T-helper 1 cell (primary cell): ENCODE results near the gene HMCN2.
A peak's percentile ranks its signal among the peaks of the same experiment; 100 is the strongest.

Experiments used
- DNase-seq, 5 donors: peaks; one replicate each; pipeline ENCODE4 v3.0.0-alpha.2; 2012 to 2020

The HMCN2 gene

DNA sequence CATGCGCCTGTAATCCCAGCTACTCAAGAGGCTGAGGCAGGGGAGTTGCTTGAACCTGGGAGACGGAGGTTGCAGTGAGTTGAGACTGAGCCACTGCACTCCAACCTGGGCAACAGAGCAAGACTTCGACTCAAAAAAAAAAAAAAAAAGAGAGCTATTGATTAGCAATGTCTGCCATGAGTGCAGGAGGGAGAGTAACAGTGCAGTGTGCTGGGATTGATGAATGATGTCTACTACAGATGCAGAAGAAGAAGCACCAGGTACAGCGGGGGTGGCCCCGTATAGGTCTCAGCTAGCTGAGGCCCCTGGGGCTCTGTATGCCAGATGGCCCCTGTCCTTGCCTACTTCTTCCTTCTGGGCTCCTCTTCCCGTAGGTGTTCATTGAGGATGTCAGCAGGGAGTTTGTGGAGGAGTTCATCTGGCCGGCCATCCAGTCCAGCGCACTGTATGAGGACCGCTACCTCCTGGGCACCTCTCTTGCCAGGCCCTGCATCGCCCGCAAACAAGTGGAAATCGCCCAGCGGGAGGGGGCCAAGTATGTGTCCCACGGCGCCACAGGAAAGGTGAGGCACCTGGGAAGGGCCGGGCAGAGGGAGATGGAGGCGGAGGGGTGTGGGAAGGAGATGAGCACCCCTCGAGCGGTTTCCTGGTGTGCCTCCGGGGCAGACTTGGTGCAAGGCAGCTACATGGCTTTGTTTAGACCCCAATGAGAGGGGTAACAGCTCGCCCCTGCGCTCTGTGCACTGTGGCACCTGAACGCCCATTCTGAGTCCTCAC is 192.7 kb downstream of the HMCN2 start:
- no peak for DNase-seq

DNA sequence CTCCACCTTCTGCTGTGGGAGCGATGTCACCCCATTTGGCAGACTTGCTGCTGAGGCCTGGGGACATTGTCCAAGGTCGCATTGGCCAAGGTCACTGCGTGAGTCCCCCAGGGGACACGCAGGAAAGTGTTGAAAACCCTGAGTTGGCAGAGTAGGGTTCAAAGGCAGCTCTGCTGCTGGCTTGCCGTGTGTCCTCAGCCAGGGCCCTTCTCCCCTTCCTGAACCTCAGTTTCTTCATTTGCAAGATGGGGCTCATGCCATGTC is 193.2 kb downstream of the HMCN2 start:
- no peak for DNase-seq

DNA sequence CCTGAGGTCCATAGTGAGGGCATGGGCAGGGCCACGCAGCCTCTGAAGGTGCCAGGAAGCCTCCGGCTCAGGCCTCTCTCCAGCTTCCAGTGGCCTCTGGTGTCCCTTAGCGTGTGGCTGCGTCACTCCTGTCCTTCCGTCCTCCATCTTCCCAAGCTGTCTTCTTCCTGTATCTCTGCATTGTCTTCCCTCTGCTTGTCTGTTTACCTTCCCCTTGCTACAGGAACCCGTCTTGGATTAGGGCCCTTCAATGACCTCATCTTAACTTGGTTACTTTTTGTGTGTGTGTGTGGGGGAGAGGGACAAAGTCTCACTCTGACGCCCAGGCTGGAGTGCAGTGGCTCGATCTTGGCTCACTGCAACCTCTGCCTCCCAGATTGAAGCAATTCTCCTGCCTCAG is 193.6 kb downstream of the HMCN2 start:
- DNase-seq: no peak

DNA sequence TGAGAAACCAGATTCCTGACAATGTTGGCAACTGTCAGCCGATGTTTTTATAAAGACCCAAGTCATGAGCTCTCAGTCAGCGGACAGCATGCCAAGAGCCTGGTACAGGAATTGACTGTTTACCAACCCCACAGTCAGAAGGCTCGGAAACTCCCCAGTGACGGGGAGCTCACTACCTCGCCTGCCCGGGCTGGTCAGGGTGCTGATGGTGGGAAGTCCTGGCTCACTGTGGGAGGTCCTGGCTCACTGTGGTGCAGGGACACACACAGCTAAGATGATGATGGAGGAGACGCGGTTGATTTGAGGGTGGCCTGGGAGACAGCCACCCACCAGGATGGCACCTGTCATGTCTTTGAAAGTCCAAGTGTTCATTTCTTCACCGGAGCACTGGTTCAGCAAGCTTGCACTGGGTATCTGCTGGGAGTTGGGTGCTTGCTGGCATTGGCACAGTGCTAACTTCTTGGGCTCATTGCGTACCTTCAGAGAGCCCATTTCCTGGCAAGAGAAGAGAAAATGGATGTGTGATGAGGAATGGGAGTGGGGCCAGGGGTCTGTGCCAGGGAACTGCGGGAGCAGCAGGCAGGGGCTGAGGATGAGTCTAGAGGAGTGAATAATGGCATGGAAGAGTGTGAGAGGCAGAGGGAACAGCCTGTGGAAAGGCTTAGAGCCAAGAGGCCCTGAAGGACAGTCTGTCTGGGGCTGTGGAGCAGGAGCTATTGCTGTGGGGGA is 194.5 kb downstream of the HMCN2 start:
- DNase-seq: no peak

DNA sequence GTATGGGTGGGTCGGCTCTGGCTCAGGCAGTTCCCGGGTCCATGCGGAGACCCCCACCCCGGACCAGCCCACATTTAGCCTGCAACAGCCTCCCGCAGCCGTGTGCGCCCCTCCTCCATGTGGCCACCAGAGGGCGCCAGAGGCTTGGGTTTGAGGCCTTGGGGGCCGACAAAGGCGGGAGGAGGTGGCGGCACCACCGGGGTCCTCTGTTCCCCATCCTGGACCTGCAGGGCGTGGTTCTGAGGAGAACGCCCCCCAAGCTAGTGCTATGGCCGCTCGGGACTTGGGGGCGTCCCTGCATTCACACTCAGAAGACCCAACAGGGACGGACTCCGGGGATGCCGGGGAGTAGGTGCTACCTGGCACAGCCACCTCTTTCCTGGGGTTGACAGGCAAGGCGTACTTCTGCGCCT is 195.7 kb downstream of the HMCN2 start:
- peak; percentile 29 to 65 (median 54) for DNase-seq

DNA sequence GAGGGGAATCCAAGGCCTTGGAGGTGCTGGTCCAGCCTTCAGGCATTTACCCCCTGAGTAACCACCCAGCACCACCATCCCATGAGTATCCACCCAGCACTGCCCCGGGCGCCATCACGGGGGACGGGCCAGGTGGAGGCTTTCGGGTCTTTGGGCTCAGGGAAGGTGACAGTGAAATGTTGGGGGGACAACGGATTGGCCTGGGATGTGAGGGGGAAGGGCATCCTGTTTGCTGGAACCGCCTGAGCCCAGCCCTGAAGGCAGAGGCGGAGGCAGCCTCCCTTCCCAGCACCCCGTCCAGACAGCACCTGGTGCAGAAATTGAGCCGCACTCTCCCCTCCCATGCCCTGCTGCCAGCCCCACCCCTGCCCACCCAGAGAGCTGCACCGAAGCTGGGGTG is 196.2 kb downstream of the HMCN2 start:
- no peak for DNase-seq

DNA sequence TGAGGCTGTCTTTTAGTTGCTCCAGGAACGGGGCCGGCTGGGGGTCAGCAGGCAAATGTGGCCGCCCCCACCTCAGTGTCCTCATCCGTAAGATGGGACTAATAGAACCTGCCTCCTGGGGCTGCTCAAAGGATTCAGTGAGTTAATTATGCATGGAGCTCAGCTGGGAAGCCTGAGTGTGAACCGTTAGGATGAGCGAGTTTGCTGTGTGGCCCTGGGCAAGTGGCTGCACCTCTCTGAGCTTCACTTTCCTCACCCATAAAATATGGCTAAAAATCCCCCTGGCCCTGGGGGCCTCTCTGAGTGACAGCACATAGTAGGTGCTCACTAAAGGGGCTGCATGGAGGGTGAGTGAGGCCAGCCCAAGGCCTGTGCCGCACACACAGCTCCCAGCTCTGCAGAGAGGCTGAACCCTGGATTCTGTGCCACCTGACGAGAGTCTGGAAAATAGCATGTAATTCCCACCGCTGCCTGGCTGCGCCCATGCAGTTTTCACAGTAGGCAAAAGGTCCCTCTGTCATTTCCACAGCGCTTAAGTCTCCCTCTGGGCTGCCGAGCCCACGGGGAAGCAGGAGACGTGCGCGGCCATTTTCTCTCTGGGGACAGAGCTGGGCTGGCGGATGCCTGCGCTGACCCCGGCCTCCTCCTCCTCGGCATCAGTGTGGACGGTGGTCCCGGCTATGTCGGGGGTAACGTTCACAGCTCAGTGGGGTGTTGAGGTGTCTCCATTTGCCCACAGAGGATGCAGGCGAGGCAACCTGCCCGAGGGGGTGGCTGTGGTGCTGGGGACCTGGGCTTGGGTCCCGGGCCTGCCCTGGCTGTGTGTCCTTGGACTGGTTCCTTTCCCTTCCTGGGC is 197.4 kb downstream of the HMCN2 start:
- no peak for DNase-seq

DNA sequence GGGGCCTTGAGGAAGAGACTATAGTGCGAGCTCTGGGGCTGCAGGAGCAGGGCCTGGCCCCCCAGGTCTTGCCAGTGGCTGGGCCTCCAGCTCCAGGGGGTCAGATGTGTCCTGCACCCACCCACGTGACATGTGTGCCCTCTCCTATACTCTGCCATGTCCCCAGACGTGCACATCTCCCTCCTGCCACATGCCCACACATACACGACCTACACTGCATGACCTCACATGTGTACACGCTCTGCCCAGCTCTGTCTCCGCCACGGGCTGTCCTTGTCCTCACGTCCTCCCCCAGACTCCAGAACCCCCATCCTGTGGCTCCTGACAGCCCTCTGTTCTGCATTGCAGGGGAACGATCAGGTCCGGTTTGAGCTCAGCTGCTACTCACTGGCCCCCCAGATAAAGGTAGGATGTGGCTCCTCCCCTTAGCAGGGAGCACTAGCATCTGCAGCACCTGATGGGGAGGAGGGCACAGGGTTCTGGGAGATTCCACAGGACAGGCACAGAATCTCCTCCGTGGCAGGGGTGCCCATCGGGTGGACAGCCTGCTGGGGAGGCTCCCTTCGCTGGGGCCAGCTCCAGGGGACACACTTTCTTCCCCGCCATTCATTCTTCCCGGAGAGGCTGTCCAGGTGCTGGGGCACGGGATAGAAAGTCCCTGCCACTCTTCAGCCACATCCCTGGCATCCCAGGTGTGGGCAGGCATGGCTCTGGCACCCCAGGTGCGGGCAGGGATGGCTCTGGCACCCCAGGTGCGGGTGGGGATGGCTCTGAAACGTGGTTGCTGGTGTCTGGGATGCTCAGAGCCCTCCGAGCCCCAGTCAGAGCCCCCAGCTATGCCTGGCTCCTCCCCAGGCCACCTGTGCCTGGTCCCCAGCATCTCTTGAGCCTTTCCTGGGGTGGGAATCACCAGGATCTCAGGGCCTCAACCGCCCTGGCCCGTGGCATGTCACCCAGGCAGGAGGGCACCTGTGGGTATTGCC is 198.5 kb downstream of the HMCN2 start:
- DNase-seq: no peak

DNA sequence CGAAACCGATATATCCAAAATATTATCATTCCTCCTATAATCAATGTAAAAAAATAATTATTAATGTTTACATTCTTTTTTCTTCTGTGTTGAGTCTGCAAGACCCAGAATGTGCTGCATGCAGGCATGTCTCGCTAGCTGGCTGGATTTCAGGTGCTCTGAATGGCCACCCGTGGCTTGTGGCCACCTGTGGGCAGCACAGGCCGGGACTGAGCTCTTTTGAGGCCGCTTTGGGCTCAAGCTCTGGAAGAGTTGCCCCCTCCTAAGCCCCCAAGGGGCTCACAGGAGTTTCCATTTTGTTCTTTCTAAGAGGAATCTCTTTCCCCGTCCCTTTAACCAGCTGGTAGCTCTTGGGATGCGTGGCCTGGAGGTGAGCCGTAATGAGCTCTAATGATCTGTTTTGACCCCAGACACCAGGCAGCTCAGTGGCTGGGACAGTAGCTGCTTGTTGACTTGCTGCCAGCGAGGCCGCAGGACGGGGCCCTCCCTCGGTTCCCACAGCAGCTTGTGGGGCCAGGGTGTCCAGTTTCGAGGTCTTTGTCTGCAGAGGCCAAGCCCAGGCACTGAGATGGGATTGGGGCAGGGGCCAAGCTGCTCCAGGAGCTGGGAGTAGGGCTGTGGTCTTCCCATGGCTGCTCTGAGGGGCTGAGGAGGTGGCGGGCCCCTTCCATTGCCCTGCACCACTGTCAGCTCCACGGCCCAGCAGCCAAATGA is 200.0 kb downstream of the HMCN2 start:
- DNase-seq: no peak

DNA sequence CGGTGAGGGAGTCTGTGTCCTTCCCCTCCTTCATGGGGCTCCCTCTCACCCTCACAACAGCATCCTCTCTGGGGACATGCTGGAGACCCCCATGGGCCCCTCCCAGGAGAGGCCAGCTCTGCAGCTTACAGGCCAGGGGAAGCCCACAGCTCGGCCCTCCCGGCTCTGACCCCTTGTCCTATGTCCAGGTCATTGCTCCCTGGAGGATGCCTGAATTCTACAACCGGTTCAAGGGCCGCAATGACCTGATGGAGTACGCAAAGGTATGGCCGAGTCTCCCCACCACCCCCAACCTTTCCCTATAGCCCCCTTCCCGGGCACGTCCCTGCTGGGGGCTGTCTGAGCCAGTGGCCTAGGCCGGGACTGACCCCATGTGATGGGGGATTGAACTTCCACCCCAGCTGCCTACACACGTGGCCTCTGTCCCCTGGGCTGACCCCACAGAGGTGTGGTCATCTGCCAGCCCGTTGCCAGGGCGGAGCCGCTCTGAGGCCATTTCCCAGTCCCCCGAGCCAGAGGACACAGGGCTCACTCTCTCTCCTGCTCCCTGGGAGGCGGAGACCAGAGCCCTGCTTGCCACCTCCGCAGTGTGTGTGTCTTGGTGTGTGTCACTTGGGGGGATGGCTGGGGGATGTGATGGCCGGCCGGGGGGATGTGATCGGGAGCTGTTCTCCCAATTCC is 201.1 kb downstream of the HMCN2 start:
- DNase-seq: no peak

DNA sequence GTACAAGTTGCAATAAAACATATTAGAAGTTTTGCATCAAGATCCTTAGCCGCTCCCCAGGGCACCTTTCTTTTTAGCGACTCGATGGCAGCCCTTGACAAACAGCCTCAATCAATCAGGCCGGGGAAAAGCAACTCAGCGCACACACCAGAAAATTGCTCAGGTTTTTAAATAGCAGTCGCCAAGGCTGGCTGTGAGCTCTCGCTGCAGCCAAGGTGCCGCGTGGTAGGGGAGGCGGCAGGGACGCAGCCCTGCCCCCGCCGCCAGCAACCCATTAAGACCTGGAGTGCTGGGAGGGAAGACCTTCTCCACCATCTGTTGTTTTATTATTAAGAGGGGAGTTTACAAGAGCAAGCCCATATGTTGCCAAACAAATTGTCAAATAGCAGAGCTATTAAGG is 201.8 kb downstream of the HMCN2 start:
- DNase-seq: no peak

DNA sequence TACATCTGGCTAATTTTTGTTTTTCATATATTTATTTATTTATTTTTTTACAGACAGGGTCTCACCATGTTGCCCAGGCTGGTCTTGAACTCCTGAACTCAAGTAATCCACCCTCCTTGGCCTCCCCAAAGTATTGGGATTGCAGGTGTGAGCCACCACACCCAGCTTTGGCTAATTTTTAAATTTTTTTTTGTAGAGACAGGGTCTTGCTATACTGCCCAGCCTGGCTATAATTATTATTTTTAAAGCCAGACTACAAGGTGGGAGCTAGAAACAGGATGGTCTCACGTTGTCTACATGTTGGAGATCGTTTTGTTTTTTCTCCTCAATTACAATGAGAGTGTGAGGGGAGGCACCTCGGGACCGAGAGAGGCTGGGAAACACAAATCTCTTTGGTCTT is 203.0 kb downstream of the HMCN2 start:
- DNase-seq: no peak

DNA sequence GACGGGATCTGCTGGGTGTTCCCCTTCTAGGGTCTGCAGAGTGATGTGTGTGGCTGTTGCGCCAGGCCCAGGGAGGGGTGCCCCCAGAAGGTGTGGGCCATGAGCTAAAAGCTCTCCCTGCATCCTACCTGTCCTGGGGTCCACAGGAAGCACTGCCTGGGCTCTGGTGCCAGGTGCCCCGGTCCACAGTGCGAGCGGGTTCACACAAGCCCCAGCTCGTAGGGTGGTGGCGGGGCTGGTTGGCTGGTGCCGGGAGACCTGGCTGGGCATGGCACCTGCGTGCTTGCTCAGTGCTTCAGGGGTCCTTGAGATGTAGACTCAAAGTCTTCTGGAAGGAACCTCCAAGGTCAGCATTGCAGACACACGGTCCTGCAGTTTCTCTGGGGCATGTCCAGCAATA is 204.7 kb downstream of the HMCN2 start:
- DNase-seq: no peak

DNA sequence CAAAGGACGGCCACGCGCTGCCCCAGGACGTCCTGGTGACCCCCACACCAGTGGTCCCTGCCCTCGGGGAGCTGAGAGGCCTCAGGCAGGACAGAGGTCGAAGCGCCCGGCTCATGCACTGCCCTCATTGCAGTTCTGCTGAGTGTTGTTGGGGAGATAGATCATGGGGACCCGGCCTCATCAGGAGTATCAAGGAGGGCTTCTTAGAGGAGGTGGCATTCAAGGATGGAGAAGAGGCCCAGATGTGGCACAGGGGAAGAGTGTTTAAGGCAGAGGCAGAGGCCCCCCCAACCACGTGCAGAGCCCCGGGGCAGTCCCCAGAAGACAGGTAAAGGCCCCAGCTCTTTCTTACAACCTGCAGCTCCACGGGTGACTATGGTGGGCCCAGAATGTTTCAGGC is 205.4 kb downstream of the HMCN2 start:
- no peak for DNase-seq

DNA sequence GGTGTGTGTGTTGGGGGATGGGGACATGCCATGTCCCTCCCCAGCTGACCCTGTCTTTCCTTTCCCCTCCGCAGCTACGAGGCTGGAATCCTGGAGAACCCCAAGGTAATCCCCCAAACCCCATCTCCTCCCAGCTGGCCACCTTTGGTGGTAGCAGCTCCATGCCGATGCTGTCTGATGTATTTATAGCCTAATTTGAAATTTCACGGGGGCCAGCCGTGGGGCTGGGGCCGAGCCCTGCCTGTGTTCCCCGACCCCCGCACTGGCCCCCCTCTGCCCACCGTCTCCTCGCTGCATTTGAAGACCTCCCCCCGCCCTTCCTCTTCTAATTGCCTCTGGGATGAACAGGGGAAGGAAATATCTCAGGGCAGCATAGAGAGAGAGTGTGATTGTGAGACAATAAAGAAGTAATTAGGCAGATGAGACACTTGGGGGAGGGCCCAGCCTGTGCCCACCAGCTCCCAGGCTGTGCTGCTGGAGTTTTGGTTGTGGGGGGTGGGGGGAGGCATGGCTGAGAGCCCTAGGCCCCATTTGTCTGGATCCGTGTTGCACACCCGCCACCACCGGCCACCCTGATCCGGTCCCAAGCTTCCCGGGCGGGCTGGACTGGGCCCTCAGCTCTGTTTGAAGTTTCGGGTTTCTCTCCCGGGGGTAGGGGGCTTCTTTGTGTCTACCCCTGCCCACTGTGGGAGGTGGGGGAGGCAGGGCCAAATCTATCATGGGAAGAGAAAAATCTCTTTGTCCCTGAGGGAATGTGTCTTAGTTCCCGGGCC is 206.0 kb downstream of the HMCN2 start:
- DNase-seq: no peak

DNA sequence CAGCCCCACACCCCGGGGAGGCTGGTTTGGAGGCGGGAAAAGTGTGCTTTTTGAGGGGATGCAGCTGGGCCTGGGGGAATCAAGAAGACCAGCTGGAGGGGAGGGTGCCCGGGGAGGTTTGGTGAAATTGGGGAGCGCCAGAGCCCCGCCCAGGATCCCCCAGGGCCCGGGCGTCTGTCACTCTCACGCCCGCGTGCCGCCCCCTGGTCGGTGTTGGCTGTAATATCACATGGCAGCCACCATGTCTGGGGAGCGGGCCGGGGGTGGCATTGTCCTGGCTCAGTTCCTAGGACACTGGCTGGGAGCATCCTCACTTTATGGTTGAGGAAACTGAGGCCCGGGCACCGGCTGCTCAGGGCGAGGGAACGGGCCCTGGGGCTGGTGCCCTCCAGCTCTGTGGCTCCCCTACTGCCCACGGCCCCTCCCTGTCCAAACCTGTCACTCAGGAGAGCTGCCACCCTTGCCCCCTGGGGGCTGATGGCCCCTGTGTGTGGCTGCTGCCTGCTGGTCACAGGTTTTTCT is 206.7 kb downstream of the HMCN2 start:
- DNase-seq: no peak

DNA sequence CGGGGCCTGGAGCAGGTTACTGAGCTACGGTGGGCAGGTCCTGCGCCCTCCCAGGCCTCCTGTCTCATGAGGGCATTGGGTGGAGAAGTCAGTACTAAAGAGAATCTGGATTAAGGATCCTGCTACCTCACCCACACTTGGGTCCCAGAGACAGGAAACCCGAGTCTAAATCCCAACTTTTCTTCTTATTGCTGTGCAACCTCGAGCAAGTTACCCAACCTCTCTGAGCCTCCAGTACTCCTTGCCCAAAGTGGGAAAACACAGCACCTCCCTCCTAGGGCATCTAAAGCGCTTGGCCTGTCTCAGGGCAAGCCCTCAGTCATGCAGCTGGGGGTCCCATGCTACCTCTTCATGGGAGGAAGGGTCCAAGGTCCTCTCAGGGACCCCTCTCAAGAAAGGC is 207.4 kb downstream of the HMCN2 start:
- no peak for DNase-seq

DNA sequence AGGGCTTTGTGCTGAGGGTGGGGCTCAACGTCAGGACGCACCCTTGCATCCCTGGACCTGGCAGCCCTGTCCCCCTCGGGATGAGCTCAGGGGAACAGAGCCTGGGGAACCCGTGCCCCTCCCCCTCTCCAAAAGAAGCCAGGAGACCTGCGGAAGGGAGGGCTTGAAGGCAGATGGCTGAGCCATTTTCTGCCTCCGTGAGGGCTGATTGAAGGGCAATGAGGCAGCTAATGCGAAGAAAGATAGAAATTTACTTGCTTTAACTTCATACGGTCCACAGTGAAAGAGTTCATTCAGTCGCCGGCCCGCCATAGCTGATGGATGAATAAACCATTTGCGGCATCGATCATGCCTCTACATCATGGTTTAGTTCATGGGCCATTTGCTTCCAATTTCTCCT is 208.0 kb downstream of the HMCN2 start:
- DNase-seq: no peak

DNA sequence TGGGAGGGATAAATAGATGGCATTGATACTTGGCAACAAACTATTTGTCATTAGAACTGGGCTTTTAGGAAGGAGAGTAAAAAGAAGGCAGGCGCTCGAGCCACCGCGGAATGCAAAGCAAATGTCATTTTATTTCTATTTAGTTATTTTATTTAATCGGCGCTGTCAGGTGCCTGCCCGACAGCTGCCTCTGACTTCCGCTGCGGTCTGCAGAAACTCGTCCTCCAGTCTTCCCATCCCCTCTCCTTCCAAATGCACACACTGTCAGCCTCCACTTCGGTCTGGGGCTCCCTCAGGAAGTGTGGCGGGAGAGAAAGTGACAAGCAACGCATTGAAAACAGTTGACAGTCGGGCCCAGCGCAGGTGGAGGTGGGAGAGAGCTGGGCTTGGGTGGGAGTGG is 208.5 kb downstream of the HMCN2 start:
- DNase-seq: no peak

DNA sequence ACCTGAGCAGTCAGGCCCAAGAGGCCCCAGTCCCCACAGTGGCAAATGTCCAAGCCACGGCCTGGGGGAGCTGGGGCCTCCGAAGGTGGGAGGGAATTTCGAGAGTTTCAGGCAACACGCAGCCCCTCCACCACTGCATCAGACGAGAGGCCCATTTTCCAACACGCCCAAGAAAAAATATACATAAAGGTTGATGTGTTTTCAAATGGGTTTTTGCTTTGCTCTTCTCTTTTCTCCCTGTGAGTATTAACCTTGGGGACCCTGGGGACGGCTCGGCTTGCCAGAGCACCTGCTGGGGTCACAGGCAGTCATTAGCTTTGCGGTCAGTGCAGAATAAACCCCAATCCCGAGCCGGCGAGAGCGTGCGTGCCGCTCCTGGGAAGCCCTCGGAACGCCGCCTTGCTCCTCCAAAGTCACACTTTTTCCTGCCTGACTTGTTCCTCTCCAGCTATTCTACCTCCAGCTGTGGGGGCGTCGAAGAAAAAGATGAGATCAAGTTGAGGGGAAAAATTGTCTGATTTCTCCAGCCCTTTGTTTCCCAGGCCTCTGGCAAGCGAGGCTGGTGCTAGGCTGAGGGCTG is 210.7 kb downstream of the HMCN2 start:
- DNase-seq: no peak
